ENCODE results near the gene STK17A. TPM values are rescaled to one million over a fixed set of nuclear protein-coding genes. Genes with fewer than 3 reads are reported as not detected.

Gene STK17A
- total and polyA plus RNA-seq, 2 donors (not counting 1 experiment from before 2014, with no cell fraction given): 46.8 to 53.2 TPM

- Histone ChIP-seq H3K4me1 (ENCODE audit: control insufficient read depth, extremely low read depth, insufficient read depth, low read length) (peaks cover 34% of the 10 kb centered on the region), H4K20me1 (ENCODE audit: control insufficient read depth, extremely low read depth, insufficient read depth, low read length) (no peaks in the 10 kb centered on the region), H3K9me3 (ENCODE audit: control insufficient read depth, insufficient read depth, low read depth, low read length) (no peaks in the 10 kb centered on the region), H2AFZ (ENCODE audit: low read length) (no peak overlapping the region), H3K4me2 (ENCODE audit: extremely low read depth, insufficient read depth, low read length) (no peak overlapping the region), H3K9ac (ENCODE audit: insufficient read depth, low read length) (no peak overlapping the region), H3K27me3 (ENCODE audit: control insufficient read depth, insufficient read depth, low read length) (no peaks in the 10 kb centered on the region), H3K79me2 (ENCODE audit: control insufficient read depth, insufficient read depth, low read length) (peaks cover 2% of the 10 kb centered on the region), H3K4me3 (replicated peaks in 1 of 4; ENCODE audit: control extremely low read depth in 1 of 4, insufficient read depth in 1 of 4, low read depth in 3 of 4, low read length in 4 of 4) (no peak overlapping the region), H3K27ac (ENCODE audit: insufficient read depth, low read length) (no peak overlapping the region), H3K36me3 (ENCODE audit: control insufficient read depth, insufficient read depth, low read length) (no peaks in the 10 kb centered on the region)
- DNase-seq (ENCODE audit: low read depth in 2 of 2): peak in 1 of 2 donors; percentile 62
- TF ChIP-seq CTCF (conservative IDR thresholded peaks at IDR 0.05 in 1 of 2, IDR thresholded peaks at IDR 0.05 in 1 of 2; ENCODE audit: low read depth in 1 of 2, low read length in 2 of 2) (no peak), EZH2 (IDR thresholded peaks at IDR 0.05; ENCODE audit: low read length, missing control alignments) (no peak)
Observed at GRCh38 chr7:43653891-43654504, 71.1 kb downstream of the STK17A start.

- Histone ChIP-seq H3K9me3 (ENCODE audit: control insufficient read depth, insufficient read depth, low read depth, low read length) (no peaks in the 10 kb centered on the region), H3K36me3 (ENCODE audit: control insufficient read depth, insufficient read depth, low read length) (no peaks in the 10 kb centered on the region), H3K4me3 (replicated peaks in 1 of 4; ENCODE audit: control extremely low read depth in 1 of 4, insufficient read depth in 1 of 4, low read depth in 3 of 4, low read length in 4 of 4) (no peak overlapping the region), H3K27ac (ENCODE audit: insufficient read depth, low read length) (no peak overlapping the region), H3K9ac (ENCODE audit: insufficient read depth, low read length) (no peak overlapping the region), H2AFZ (ENCODE audit: low read length) (no peak overlapping the region), H3K4me2 (ENCODE audit: extremely low read depth, insufficient read depth, low read length) (no peak overlapping the region), H3K79me2 (ENCODE audit: control insufficient read depth, insufficient read depth, low read length) (peaks cover 2% of the 10 kb centered on the region), H3K27me3 (ENCODE audit: control insufficient read depth, insufficient read depth, low read length) (no peaks in the 10 kb centered on the region), H4K20me1 (ENCODE audit: control insufficient read depth, extremely low read depth, insufficient read depth, low read length) (no peaks in the 10 kb centered on the region), H3K4me1 (ENCODE audit: control insufficient read depth, extremely low read depth, insufficient read depth, low read length) (peaks cover 19% of the 10 kb centered on the region)
- no peak for TF ChIP-seq CTCF (conservative IDR thresholded peaks at IDR 0.05 in 1 of 2, IDR thresholded peaks at IDR 0.05 in 1 of 2; ENCODE audit: low read depth in 1 of 2, low read length in 2 of 2)
- TF ChIP-seq EZH2 (IDR thresholded peaks at IDR 0.05; ENCODE audit: low read length, missing control alignments): no peak
- DNase-seq (ENCODE audit: low read depth in 2 of 2): no peak
Observed at GRCh38 chr7:43655584-43655983, 72.7 kb downstream of the STK17A start.

GRCh38 chr7:43656997-43657396, 74.1 kb downstream of the STK17A start:
- H3K79me2 ChIP-seq (ENCODE audit: control insufficient read depth, insufficient read depth, low read length): peaks cover under 1% of the 10 kb centered on the region
- no peak overlapping the region for H2AFZ ChIP-seq (ENCODE audit: low read length)
- no peaks in the 10 kb centered on the region for H3K36me3 ChIP-seq (ENCODE audit: control insufficient read depth, insufficient read depth, low read length)
- H4K20me1 ChIP-seq (ENCODE audit: control insufficient read depth, extremely low read depth, insufficient read depth, low read length): no peaks in the 10 kb centered on the region
- H3K27me3 ChIP-seq (ENCODE audit: control insufficient read depth, insufficient read depth, low read length): no peaks in the 10 kb centered on the region
- H3K9ac ChIP-seq (ENCODE audit: insufficient read depth, low read length): no peak overlapping the region
- H3K4me3 ChIP-seq (replicated peaks in 1 of 4; ENCODE audit: control extremely low read depth in 1 of 4, insufficient read depth in 1 of 4, low read depth in 3 of 4, low read length in 4 of 4): no peak overlapping the region
- TF ChIP-seq EZH2 (IDR thresholded peaks at IDR 0.05; ENCODE audit: low read length, missing control alignments): no peak
- TF ChIP-seq CTCF (conservative IDR thresholded peaks at IDR 0.05 in 1 of 2, IDR thresholded peaks at IDR 0.05 in 1 of 2; ENCODE audit: low read depth in 1 of 2, low read length in 2 of 2): no peak
- no peaks in the 10 kb centered on the region for H3K9me3 ChIP-seq (ENCODE audit: control insufficient read depth, insufficient read depth, low read depth, low read length)
- no peak for DNase-seq (ENCODE audit: low read depth in 2 of 2)
- no peak overlapping the region for H3K4me2 ChIP-seq (ENCODE audit: extremely low read depth, insufficient read depth, low read length)
- H3K4me1 ChIP-seq (ENCODE audit: control insufficient read depth, extremely low read depth, insufficient read depth, low read length): peaks cover 7% of the 10 kb centered on the region
- H3K27ac ChIP-seq (ENCODE audit: insufficient read depth, low read length): no peak overlapping the region
